ENCODE measurements around the gene SH2D7.

The SH2D7 gene

GRCh38 chr15:78108300-78109084 lies 16.1 kb downstream of the SH2D7 start:
- H3K9ac ChIP-seq = no peak overlapping the region
- H3K27me3 ChIP-seq = no peaks in the 10 kb centered on the region
- H3K27ac ChIP-seq = no peak overlapping the region; the same call in 1 of the 2 replicates
- H3K4me2 ChIP-seq = no peak overlapping the region
- peaks cover 30% of the 10 kb centered on the region for H3K4me1 ChIP-seq
- no peaks in the 10 kb centered on the region for H4K20me1 ChIP-seq
- no peak overlapping the region for H3K4me3 ChIP-seq
- no peaks in the 10 kb centered on the region for H3K9me3 ChIP-seq
- no peaks in the 10 kb centered on the region for H3K36me3 ChIP-seq
- no peak for TF ChIP-seq Cebpa-rat (IDR thresholded peaks at IDR 0.05)

- H3K4me1 ChIP-seq = peaks cover 30% of the 10 kb centered on the region
- H3K36me3 ChIP-seq = no peaks in the 10 kb centered on the region
- TF ChIP-seq Cebpa-rat (IDR thresholded peaks at IDR 0.05) = no peak
- H3K4me3 ChIP-seq = no peak overlapping the region
- no peaks in the 10 kb centered on the region for H3K27me3 ChIP-seq
- no peak overlapping the region for H3K9ac ChIP-seq
- no peaks in the 10 kb centered on the region for H4K20me1 ChIP-seq
- no peak overlapping the region for H3K4me2 ChIP-seq
- H3K9me3 ChIP-seq = no peaks in the 10 kb centered on the region
- H3K27ac ChIP-seq = no peak overlapping the region
Observed at GRCh38 chr15:78109156-78109555, 16.8 kb downstream of the SH2D7 start.

- Histone ChIP-seq H3K27me3 (no peaks in the 10 kb centered on the region), H3K9ac (no peak overlapping the region), H3K9me3 (no peaks in the 10 kb centered on the region), H3K4me3 (no peak overlapping the region), H3K36me3 (no peaks in the 10 kb centered on the region), H3K27ac (no peak overlapping the region), H3K4me1 (peaks cover 32% of the 10 kb centered on the region), H3K4me2 (no peak overlapping the region), H4K20me1 (no peaks in the 10 kb centered on the region)
- no peak for TF ChIP-seq Cebpa-rat (IDR thresholded peaks at IDR 0.05)
Observed at GRCh38 chr15:78110096-78110495, 17.7 kb downstream of the SH2D7 start.

GRCh38 chr15:78110916-78111475 lies 18.6 kb downstream of the SH2D7 start:
- Histone ChIP-seq H3K4me2 (no peak overlapping the region), H3K9me3 (no peaks in the 10 kb centered on the region), H3K27me3 (no peaks in the 10 kb centered on the region), H3K27ac (no peak overlapping the region), H3K36me3 (no peaks in the 10 kb centered on the region), H3K4me1 (peaks cover 26% of the 10 kb centered on the region), H3K9ac (no peak overlapping the region), H4K20me1 (no peaks in the 10 kb centered on the region), H3K4me3 (no peak overlapping the region)
- TF ChIP-seq Cebpa-rat (IDR thresholded peaks at IDR 0.05) = no peak

GRCh38 chr15:78111788-78112187 lies 19.4 kb downstream of the SH2D7 start:
- peaks cover 20% of the 10 kb centered on the region for H3K4me1 ChIP-seq
- H3K9ac ChIP-seq = no peak overlapping the region
- H3K4me3 ChIP-seq = no peak overlapping the region
- no peak overlapping the region for H3K27ac ChIP-seq
- H3K4me2 ChIP-seq = no peak overlapping the region
- no peaks in the 10 kb centered on the region for H3K9me3 ChIP-seq
- H3K27me3 ChIP-seq = no peaks in the 10 kb centered on the region
- TF ChIP-seq Cebpa-rat (IDR thresholded peaks at IDR 0.05) = no peak
- no peaks in the 10 kb centered on the region for H3K36me3 ChIP-seq
- H4K20me1 ChIP-seq = no peaks in the 10 kb centered on the region

- Histone ChIP-seq H3K9me3 (no peaks in the 10 kb centered on the region), H3K27ac (no peak overlapping the region), H3K27me3 (no peaks in the 10 kb centered on the region), H3K4me3 (no peak overlapping the region), H3K4me1 (peaks cover 20% of the 10 kb centered on the region), H3K36me3 (no peaks in the 10 kb centered on the region), H3K9ac (no peak overlapping the region), H4K20me1 (no peaks in the 10 kb centered on the region), H3K4me2 (no peak overlapping the region)
- TF ChIP-seq Cebpa-rat (IDR thresholded peaks at IDR 0.05) = no peak
Observed at GRCh38 chr15:78112551-78112950, 20.2 kb downstream of the SH2D7 start.

- Histone ChIP-seq H3K9me3 (no peaks in the 10 kb centered on the region), H3K27ac (no peak overlapping the region), H4K20me1 (no peaks in the 10 kb centered on the region), H3K36me3 (no peaks in the 10 kb centered on the region), H3K9ac (no peak overlapping the region), H3K4me3 (no peak overlapping the region), H3K4me2 (no peak overlapping the region), H3K4me1 (no peaks in the 10 kb centered on the region), H3K27me3 (no peaks in the 10 kb centered on the region)
- no peak for TF ChIP-seq Cebpa-rat (IDR thresholded peaks at IDR 0.05)
Observed at GRCh38 chr15:78120523-78120922, 28.2 kb downstream of the SH2D7 start.

- Histone ChIP-seq H3K27ac (no peak overlapping the region), H3K36me3 (no peaks in the 10 kb centered on the region)
Observed at GRCh38 chr15:78125267-78125666, 32.9 kb downstream of the SH2D7 start.

GRCh38 chr15:78127882-78128281 lies 35.5 kb downstream of the SH2D7 start:
- no peaks in the 10 kb centered on the region for H3K9me3 ChIP-seq
- H3K36me3 ChIP-seq = no peaks in the 10 kb centered on the region
- no peak overlapping the region for H3K4me2 ChIP-seq
- H3K27me3 ChIP-seq = no peaks in the 10 kb centered on the region
- H3K4me1 ChIP-seq = peaks cover 15% of the 10 kb centered on the region
- TF ChIP-seq Cebpa-rat (IDR thresholded peaks at IDR 0.05) = no peak
- H3K9ac ChIP-seq = no peak overlapping the region
- no peaks in the 10 kb centered on the region for H4K20me1 ChIP-seq
- H3K4me3 ChIP-seq = no peak overlapping the region
- H3K27ac ChIP-seq = no peak overlapping the region

More at GRCh38 chr15:78125267-78125666, 32.9 kb downstream of the SH2D7 start:
- TF ChIP-seq Cebpa-rat (IDR thresholded peaks at IDR 0.05) = no peak
- H3K4me3 ChIP-seq = no peak overlapping the region
- no peaks in the 10 kb centered on the region for H3K9me3 ChIP-seq
- no peaks in the 10 kb centered on the region for H3K4me1 ChIP-seq
- no peaks in the 10 kb centered on the region for H4K20me1 ChIP-seq
- H3K9ac ChIP-seq = no peak overlapping the region
- H3K4me2 ChIP-seq = no peak overlapping the region
- no peaks in the 10 kb centered on the region for H3K27me3 ChIP-seq

GRCh38 chr15:78129077-78129750 lies 36.9 kb downstream of the SH2D7 start:
- no peak overlapping the region for H3K27ac ChIP-seq
- no peaks in the 10 kb centered on the region for H4K20me1 ChIP-seq
- no peaks in the 10 kb centered on the region for H3K36me3 ChIP-seq
- no peak overlapping the region for H3K4me3 ChIP-seq
- no peaks in the 10 kb centered on the region for H3K9me3 ChIP-seq
- H3K4me2 ChIP-seq = no peak overlapping the region
- TF ChIP-seq Cebpa-rat (IDR thresholded peaks at IDR 0.05) = no peak
- peaks cover 16% of the 10 kb centered on the region for H3K4me1 ChIP-seq
- no peaks in the 10 kb centered on the region for H3K27me3 ChIP-seq
- no peak overlapping the region for H3K9ac ChIP-seq

All from BLaER1 (cell line).